HG02885 (cell line): ENCODE measurements around the gene HOXA10.
A peak's percentile ranks its signal among the peaks of the same experiment; 100 is the strongest.

Experiments
- ATAC-seq: cut with Tn5 transposase; IDR thresholded peaks from one replicate; pipeline ENCODE4 v1.9.1; 2021; ENCODE audit warnings: mild to moderate bottlenecking; ENCODE audit not compliant: unreplicated experiment, poor library complexity

Gene HOXA10

DNA sequence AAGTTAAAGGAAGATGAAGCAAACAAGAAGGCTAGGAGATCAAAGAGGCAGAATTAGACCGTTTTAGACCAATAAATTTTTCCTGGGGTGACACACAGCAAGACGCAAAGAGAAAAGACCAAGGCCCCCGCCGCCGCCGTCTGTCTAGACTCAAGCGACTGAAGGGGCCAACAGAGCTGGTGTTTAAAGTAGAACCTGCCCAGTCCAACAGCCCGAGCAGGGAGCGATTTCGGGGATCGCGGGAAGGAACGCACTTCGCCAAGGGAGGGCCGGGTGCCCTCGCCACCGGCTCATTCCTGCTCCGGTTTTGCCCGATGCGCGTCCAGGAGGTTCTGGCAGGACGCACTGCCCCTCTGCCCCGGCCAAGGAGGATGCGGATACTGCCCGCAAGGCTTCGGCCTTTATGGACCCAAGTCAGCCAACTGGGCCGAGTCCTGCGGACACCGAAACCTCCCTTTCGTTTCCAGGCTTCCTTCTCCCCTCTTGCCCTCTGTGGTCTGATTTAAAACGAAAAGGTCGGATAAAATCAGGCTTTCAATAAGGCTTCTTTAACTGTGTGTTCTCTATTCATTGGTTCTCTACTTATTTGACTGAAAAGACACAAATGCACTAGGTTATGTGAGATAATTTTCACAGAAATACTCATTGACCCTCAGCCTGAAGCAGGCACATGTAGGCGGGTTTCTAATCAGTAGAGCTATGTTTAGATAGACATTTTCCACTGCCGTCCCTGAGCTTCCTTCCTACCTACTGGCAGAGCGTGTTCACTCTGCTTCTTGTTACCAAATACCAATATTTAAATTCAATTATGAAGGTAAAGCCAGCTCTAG is 15.5 kb downstream of the HOXA10 start:
- ATAC-seq: no peak

DNA sequence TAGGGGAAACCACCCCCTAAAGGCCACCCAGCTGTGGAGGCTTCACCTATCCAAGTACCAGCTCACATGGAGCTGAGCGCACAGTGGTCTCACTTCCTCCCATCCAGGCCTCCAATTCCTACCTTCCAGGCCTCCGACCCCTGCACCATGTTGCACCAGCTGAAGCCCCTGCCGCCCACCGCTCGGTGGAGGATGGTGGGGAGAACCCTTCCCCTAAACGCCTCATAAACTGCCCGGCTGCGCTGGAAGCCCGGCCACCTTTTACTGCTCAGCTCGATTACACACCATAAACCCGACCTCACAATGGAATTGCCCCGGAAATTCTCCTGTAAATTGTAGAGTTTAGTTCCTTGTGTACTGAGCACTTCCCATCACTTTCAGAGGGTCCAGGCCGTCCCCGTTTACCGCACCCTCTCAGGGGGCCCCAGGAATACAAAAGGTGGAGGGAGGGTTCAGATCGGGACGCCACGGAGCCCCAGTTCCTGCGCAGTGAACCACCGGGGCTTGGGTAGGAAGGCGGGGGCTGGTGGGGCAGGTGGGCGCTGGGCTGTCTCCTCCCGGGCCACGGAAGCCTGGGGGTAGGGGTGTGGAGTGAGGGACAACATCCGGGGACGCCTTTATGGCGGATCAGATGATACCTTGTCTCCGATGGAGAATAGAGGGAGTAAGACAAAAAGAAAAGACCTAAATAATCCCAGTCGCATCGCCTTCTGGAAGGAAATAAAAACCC is 16.3 kb downstream of the HOXA10 start:
- ATAC-seq: no peak

DNA sequence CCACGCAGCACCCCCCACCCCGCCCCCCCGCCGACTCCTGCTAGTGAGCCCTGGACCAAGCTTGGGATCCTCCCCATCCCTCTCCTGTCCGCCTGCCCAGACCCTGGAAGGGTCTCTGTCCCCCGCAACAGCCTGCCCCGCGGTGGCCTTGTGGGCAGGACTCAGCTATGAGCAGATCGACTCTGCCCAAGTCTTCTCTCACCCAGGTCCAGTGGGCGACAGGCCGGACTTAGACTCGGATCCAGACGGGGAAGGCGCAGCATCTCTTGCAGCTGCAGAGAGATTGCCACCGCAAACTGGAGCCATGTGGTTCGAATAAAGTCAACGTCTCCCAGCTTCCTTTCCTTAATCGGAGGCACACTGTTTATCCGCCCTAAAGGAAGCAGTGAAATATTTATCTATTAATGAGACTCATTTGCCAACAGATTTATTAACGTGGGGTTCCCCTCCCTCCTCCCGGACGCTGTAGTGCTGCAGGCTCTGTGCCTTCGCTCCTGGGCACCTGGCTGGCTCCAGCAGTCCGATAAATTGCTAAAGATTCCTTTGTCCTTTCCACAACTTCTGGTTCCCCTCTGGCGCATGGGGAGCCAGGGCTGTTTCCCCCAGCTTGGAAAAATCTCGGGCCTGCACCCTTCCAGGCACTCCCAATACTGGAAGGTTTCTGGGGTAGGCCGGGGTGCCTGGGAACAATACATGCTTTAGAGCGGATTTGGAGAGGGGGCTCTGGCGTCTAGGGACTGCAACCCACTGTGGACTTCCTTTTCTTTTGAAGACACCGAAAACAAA is 17.0 kb downstream of the HOXA10 start:
- ATAC-seq: no peak

DNA sequence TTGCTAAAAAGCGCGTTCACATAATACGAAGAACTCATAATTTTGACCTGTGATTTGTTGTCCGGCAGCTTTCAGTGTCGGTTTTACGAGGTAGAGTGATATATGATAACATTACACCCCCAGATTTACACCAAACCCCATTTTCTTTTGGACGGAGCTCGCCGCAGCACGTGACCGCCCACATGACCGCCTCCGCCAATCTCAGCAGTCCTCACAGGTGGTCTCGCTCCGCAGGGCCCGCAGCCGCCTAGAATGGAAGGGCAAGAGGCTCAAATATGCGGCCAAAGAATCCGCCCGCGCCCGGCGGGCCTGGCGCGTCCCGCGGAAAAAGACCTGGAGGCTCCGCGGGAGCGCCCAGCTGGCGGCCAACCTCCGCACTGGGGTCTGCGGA is 17.6 kb downstream of the HOXA10 start, which contains the start of gene HOXA7:
HOXA7 (minus strand) TSS at position 168 of the 391 bp plus-strand sequence; CDS start at position 38, 130 bp downstream.
- no peak for ATAC-seq

DNA sequence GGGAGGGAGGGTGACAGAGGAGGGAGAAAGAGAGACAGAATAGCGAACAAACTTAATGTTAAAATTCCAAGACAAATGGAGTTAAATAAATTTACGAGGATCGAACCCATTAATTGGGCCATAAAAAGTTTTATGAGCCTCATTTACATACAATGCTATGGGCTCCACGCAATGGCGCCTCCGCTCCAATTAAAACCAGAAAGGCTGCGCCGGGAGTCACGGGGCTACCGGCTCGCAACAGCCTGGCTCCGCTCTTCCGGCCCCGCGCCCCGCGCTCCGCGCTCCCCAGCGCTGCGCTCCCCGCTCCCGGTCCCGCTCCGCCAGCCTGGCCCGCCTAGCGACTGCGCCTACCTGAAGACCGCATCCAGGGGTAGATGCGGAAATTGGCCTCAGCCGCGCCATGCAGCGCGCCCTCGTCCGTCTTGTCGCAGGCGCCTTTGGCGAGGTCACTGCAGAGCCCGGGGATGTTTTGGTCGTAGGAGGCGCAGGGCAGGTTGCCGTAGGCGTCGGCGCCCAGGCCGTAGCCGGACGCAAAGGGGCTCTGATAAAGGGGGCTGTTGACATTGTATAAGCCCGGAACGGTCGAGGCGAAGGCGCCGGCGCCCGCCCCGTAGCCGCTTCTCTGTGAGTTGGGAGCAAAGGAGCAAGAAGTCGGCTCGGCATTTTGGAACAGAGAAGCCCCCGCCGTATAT is 18.2 kb downstream of the HOXA10 start:
- ATAC-seq: no peak

DNA sequence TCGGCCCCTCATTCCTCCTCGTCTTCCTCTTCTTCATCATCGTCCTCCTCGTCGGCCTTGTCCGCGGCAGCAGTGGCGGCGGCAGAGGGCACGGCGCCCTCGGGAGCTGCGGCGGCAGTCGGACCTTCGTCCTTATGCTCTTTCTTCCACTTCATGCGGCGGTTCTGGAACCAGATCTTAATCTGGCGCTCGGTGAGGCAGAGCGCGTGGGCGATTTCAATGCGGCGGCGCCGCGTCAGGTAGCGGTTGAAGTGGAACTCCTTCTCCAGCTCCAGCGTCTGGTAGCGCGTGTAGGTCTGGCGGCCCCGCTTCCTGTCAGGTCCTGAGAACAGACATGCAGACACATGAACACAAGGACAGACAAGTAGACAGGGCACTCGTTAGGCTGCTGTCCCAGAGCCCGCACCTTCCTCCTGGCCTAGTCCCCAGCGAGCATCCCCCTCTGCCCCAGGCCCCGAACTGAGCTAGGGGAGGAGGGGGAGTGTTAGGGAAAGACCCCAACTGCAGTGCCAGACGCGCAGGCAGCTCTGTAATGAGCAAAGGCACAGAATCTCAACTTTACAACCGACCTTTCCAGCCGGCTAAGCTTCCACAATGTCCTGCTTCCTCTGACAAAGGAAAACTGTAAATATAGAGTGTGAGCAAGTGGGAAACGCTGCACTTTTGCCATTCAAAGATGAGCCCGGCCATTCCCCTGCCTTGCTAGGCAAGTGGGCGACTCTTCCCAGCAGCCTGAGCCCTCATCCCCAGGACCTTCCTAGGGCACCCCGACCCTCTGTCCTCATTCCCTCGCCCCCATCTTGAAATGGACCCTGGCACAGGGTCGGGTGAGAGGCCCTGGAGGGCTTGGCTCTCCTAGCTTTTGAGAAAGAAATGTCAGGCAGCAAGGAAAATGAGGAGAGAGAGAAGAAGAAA is 19.0 kb downstream of the HOXA10 start:
- ATAC-seq: no peak

DNA sequence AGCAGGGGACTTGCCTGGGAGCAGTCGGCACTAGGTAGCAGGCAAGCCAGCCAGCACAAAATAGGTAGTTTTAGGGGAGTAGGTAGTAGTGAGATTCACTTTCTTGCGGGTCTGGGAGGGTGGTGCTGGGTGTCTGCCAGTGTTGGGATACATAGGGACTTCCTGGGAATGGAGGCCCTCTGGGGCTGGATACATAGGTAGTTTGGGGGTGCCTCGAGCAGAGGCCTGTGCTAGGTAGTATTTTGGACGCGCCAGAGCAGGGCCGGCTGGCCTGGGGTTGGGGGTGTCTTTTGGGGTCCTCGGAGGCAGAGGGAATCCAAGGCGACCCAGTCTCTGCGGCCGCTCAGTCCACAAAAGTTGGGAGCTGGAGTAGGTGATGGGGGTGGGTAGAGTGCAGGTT is 19.8 kb downstream of the HOXA10 start:
- no peak for ATAC-seq

DNA sequence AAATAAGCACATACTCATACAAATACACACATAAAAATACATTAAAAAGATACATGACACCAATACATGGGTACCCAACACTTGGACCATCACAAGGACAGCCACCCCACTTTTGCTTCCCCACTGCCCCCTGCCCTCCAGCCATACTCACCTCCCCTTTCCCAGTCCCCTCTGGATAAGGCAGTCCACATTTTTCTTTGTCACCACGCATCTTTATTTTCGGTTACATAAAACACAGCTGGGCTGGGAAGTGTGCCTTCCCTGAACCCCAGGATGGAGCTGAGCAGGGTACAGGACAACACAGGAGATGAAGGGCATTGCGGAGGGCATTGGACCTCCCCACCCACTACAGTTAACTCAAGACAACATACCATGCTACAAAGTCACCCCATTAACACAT is 20.6 kb downstream of the HOXA10 start:
- ATAC-seq: no peak

DNA sequence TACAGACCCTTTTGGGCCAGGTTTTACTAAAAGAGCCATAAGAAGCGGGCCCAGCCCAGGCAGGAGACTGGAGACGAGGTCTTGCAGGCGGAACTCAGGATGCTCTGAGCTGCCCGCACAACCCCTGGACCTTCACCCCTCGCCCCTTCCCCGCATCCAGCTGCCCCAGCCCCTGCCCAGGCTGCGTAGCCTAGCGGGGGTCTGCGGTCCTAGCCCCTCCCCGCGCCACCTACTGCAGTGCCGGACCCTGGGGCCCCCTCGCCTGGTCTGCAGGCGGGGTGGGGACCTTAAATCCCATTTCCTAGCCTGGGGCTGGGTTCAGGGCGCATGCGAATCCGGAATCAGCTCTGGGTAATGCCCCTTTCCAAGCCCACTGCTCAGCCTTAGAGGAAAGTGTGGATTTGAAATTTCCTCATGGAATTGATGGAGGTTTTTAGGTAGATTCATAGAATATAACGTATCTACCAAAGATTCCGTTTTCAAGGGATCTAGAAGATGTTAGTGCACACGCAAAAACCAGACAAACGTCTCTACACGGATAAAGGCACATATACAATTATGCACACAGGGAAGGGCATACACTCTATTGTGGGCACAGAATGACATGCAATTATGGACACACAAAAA is 21.2 kb downstream of the HOXA10 start:
- no peak for ATAC-seq

DNA sequence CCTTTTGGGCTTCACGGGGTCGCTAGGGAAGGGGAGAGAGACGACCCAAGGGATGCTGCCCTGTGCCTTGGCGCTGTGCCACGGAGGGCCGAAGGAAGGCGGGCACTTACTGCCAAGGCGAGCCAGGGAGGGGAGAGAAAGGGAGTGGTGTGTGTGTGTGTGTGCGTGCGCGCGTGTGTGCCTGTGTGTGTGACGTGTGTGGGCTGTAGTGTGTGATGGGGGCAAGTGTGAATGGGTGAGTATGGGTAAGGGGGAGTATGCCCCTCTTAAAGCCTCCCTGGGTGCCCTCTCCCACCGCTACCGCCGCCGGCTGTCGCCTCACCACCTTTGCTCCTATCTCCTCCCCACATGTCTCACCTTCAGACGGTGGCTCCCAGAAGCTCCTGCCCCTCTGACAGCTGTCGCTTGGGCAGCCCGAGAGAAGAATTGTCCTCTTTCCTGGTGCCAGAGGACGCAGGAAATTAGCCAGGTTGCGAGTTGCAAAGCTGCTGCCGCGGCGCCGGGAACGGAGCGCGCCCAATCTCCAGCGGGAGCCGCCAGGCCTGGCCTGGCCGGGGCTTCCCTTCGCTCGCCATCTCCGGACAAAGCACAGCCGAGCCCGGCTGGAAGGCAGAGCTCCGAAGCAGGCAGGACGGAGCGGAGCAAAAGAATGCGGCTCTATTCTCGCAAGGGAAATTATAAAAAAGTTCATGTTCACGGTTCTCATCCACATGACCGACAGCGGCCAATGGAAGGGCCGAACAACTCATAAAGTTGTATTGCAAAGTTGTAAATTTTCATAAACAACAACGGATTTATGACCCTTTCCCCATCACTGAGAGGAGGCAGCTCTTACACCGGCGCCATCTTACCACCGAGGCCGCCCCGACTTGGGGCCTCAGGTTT is 21.9 kb downstream of the HOXA10 start, which contains the start of gene HOXA3:
HOXA3 (minus strand) TSS at position 653 of the 885 bp plus-strand sequence. CDS start 41,943 bp downstream, outside the sequence.
- no peak for ATAC-seq

DNA sequence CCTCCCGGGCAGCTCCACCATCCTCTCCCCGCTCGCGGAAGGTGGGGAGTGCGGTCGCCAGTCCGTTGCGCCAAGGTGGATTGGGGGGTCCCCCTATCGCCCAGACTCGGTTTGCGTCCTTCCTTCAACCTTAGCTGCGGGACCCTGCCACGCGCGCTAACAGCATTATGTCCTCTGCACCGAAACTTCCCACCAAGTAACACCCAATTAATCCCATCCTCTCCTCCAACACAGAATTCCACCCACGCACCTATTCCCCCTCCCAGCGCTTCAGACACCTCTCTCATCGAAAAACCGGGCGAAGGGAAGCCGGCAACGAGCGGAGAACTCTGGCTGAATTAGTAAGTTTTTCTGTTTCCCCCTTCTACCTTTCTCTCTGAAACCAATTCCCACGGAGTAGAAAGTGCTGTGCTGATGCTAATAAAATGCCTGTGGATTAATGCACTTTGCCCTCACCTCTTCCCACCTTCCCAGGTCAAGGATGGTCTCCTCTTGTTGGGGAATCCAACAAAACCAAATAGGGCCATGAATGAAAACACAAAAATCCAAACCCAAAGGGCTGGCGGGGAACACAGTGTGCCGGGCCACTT is 22.7 kb downstream of the HOXA10 start:
- ATAC-seq: no peak

DNA sequence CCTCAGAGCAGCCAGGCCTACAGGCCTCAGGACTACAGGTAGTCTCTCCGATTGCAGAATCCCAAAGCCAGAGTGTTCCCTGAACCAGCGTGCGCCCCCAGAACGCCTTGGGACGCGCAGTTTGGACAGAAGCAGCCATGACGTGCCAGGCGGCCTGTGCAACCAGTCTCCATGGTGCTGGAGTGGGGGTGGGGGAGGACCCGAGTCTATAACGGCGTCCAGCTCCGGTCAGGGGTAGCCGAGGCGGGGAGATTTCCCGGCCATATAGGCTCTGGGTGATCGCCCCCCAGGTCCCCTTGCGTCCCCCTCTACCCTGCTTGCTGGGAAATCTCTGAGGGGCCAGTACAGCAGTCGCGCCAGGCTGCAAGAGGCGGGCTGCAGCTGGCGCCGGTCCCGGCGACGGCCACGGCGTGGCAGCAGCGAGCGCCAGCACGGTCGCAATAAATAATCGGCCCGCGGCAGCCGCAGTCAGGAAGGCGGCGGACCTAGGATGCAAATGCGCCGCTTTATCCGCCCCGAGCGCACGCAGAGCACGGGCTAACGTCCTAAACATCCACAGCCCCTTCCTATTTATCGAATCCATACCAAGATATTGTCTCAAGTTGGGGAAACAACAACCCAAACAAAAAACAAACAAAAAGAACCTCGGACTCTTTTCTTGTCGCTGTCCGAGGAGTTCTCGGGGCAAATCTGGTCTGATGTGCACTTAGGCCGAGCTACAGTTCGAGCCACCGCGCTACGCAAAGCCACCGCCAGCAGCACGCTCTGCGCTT is 23.4 kb downstream of the HOXA10 start:
- ATAC-seq: peak; percentile 90

DNA sequence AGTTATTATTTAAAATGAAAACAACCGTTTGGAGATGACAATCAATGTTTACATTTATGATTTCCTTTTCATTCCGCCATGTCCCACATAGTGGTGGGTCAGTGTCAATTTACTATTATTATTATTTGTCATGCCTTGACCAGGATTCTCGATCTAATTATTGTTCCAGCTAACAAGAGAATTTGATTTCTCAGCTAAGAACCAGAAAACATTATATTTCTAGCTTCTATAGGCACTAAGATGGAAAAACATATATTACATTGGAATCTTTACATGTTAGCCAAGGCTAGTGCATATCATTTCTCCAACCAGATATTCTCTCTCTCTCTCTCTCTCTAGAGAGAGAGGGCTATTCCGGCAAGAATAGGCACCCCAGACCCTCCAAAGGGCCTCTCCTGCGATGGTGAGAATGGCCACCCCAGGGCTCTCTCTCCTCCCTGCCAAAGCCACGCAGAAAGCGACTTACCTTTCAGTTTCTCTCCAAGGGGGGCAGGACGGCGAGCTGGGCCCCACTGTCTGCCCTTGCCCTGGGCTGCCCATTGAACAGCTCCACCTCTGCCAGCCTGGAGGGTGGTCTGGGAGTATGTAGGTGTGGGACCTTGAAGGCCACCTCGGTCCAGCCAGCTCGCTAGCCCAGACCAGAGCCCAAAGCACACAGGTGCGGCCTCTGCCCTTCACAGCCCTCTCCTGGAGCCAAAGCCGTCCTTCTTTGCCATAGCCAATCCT is 24.1 kb downstream of the HOXA10 start:
- ATAC-seq: no peak

DNA sequence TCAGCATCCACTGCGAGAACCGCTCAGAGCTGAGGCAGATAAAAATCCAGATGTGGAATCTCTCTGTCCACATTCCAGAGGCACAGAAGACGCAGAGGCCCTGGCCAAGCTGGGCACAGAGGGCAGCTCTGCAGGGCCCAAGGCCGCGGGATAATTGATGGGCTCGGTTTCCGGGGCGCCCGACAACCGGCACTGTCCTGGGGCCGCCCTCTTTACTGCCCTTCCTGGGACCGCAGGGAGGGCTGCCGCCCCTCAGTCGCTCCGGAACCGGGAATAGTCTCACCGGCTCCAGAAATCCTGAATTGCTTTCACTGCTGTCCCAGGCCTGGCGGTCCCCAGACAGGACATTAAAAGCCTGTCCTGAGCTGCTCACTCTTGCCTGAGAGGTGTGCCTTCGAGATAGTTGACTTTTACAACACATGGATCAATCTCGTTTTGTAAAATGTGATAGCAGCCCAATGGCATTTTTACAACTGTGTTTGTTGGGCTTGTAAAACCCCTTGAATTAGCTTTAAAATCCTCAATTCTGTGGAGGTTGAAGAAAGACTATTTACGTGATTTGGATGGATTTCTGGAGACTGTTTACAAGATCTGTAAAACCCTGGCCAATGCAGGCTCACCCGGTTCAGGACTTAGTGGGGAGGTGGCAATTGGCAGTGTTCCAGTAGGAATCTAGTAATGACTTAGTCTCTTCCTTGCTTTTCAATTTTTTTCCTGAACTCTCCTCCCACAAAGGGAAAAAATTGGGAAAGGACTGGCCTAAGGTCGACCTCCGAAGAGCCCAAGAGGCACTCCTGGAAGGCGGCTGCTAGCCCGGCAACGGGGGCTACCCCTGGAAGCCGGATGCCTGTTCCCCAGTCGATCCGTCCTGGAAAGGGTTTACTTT is 25.1 kb downstream of the HOXA10 start:
- ATAC-seq: no peak
